ENCODE data around the gene AOPEP. TPM values are rescaled to one million over a fixed set of nuclear protein-coding genes. Genes with fewer than 3 reads are reported as not detected.

The AOPEP gene
- total and polyA plus RNA-seq, 2 donors (not counting 3 experiments of a cell fraction or from before 2014, with no cell fraction given): 20.2 to 41.6 TPM

- DNase-seq (ENCODE audit: low read depth, low spot score) (no peak), FAIRE-seq (no peak)
- dilution Hi-C loops (cut with MboI; ENCODE audit: extremely low pct_ligation_motif_present, low sequenced_read_pairs): no loop called here
- no peaks in the 10 kb centered on the region for H3K9me3 ChIP-seq (replicated peaks; ENCODE audit: control insufficient read depth, insufficient read depth, low read length)
- intact Hi-C loops (cut with micrococcal nuclease): no loop called here
- ChIA-PET CTCF (no interaction called here), POLR2A (no interaction called here)
- peaks cover 22% of the 10 kb centered on the region for H3K79me2 ChIP-seq (ENCODE audit: control insufficient read depth, insufficient read depth, low read length)
- H4K20me1 ChIP-seq (replicated peaks; ENCODE audit: control insufficient read depth, extremely low read depth, insufficient read depth, low read length): no peaks in the 10 kb centered on the region
- H3K9me1 ChIP-seq (replicated peaks; ENCODE audit: control insufficient read depth, extremely low read depth, insufficient read depth, low read length): no peaks in the 10 kb centered on the region
- H3K4me2 ChIP-seq (ENCODE audit: insufficient read depth, low read length): no peak overlapping the region
- no peak for TF ChIP-seq FOS (IDR thresholded peaks at IDR 0.05; ENCODE audit: borderline replicate concordance, insufficient read depth, low read length)
- TF ChIP-seq CTCF (IDR thresholded peaks at IDR 0.05; ENCODE audit: extremely low read depth in 1 of 2, insufficient read depth in 1 of 2, low read depth in 1 of 2, low read length in 2 of 2): no peak
- TF ChIP-seq EZH2 (IDR thresholded peaks at IDR 0.05; ENCODE audit: borderline replicate concordance, low read depth, low read length, severe bottlenecking): no peak
- TF ChIP-seq MAX (IDR thresholded peaks at IDR 0.05; ENCODE audit: insufficient read depth, insufficient read length): no peak
- no peak for TF ChIP-seq JUN (IDR thresholded peaks at IDR 0.05; ENCODE audit: borderline replicate concordance, insufficient read depth, insufficient read length, low read depth)
- TF ChIP-seq POLR2AphosphoS5 (IDR thresholded peaks at IDR 0.05; ENCODE audit: insufficient read depth, low read depth, low read length): no peak
- no peak for TF ChIP-seq POLR2A (IDR thresholded peaks at IDR 0.05; ENCODE audit: low read depth, low read length)
- TF ChIP-seq GATA2 (IDR thresholded peaks at IDR 0.05; ENCODE audit: insufficient read depth, insufficient read length, low read depth, low read length): no peak
- no peak for TF ChIP-seq MYC (IDR thresholded peaks at IDR 0.05; ENCODE audit: low read depth, low read length)
- no TSS peak for BruUV-seq (replicated peaks)
- H3K4me1 ChIP-seq (ENCODE audit: control insufficient read depth, extremely low read depth, insufficient read depth, low read length): peaks cover 18% of the 10 kb centered on the region
- H3K9ac ChIP-seq (replicated peaks; ENCODE audit: extremely low read depth, insufficient read depth, low read length): no peak overlapping the region
- H3K27me3 ChIP-seq (ENCODE audit: control insufficient read depth in 2 of 2, insufficient read depth in 2 of 2, low read length in 2 of 2): no peaks in the 10 kb centered on the region
- peaks cover 4 to 12% of the 10 kb centered on the region in 2 experiments for H3K36me3 ChIP-seq (ENCODE audit: control insufficient read depth in 2 of 2, extremely low read depth in 1 of 2, insufficient read depth in 2 of 2, low read length in 2 of 2)
- no peak overlapping the region for H3K27ac ChIP-seq (ENCODE audit: insufficient read depth, low read depth, low read length)
- H3K4me3 ChIP-seq (replicated peaks in 1 of 3; ENCODE audit: insufficient read depth in 1 of 3, low read depth in 1 of 3, low read length in 3 of 3): no peak overlapping the region
- H2AFZ ChIP-seq (ENCODE audit: low read depth, low read length): no peak overlapping the region
Measured at GRCh38 chr9:95058795-95059386, 332.4 kb downstream of the AOPEP start.

Measured in endothelial cell of umbilical vein (primary cell).